ENCODE measurements around the gene MCTP1.

- TF ChIP-seq EP300 (IDR thresholded peaks at IDR 0.05; ENCODE audit: borderline replicate concordance in 1 of 2, low read depth in 2 of 2, low read length in 2 of 2) = no peak
- no peak for TF ChIP-seq POLR2AphosphoS5 (IDR thresholded peaks at IDR 0.05; ENCODE audit: low read depth, low read length)
- TF ChIP-seq ZNF274 (IDR thresholded peaks at IDR 0.05; ENCODE audit: borderline replicate concordance, extremely low read depth, low read length) = no peak
- TF ChIP-seq HDAC6 (IDR thresholded peaks at IDR 0.05; ENCODE audit: low read depth, low read length) = no peak
- no peak for TF ChIP-seq BRCA1 (IDR thresholded peaks at IDR 0.05; ENCODE audit: low read depth, low read length)
- TF ChIP-seq POLR2A (IDR thresholded peaks at IDR 0.05; ENCODE audit: control extremely low read depth in 1 of 2, low read depth in 2 of 2, low read length in 2 of 2) = no peak
These were observed 265.9 kb downstream of the MCTP1 start for GRCh38 chr5:95018946-95019345.

Data from H1 (cell line).